SJSA1 (cell line): ENCODE data around the gene MAPK10. TPM values are rescaled to one million over a fixed set of nuclear protein-coding genes. Genes with fewer than 3 reads are reported as not detected.

ENCODE experiments used
- DNase-seq, 2 experiments: peaks; one replicate each; pipeline ENCODE4 v3.0.0-alpha.2; 2015 to 2020; ENCODE audit warnings: low spot score in 2 of 2, low read depth in 1 of 2
- H3K27ac ChIP-seq: fragments of 250-450 bp; sonication (Bioruptor Pico); 2 replicates; pipeline ENCODE4 v1.5.1; 2020; ENCODE audit warnings: mild to moderate bottlenecking, moderate library complexity
- H3K27me3 ChIP-seq: fragments of 250-450 bp; sonication (Bioruptor Pico); replicated peaks from 2 replicates; pipeline ENCODE4 v1.5.1; 2020; ENCODE audit warnings: mild to moderate bottlenecking, moderate library complexity
- H3K36me3 ChIP-seq: fragments of 250-450 bp; sonication (Bioruptor Pico); 2 replicates; pipeline ENCODE4 v1.5.1; 2020; ENCODE audit warnings: mild to moderate bottlenecking
- H3K4me1 ChIP-seq: fragments of 250-450 bp; sonication (Bioruptor Pico); replicated peaks from 2 replicates; pipeline ENCODE4 v1.6.1; 2021; ENCODE audit warnings: mild to moderate bottlenecking
- H3K4me3 ChIP-seq: fragments of 250-450 bp; sonication (Bioruptor Pico); 2 replicates; pipeline ENCODE4 v1.5.1; 2020; ENCODE audit warnings: mild to moderate bottlenecking
- H3K9me3 ChIP-seq: fragments of 250-450 bp; sonication (Bioruptor Pico); replicated peaks from 2 replicates; pipeline ENCODE4 v1.5.1; 2020; ENCODE audit warnings: mild to moderate bottlenecking
- total RNA-seq: library from RNA; depleted of rRNA; stranded (reverse); fragments of >200 nt; shearing (Covaris generic); gene quantifications from 2 replicates; pipeline ENCODE4 v1.2.3, GENCODE V29; 2014; rRNA removed

The MAPK10 gene
- total RNA-seq: 18.6 and 24.7 TPM in 2 replicates

- no peaks in the 10 kb centered on the region for H3K9me3 ChIP-seq
- no peaks in the 10 kb centered on the region for H3K36me3 ChIP-seq
- peak in 1 of 2 experiments; percentile 5 for DNase-seq
- no peak within 1 kb of the TSS for H3K4me3 ChIP-seq
- no peaks in the 10 kb centered on the region for H3K27me3 ChIP-seq
- no peaks in the 10 kb centered on the region; the same call in 1 of the 2 replicates for H3K4me1 ChIP-seq
- no peak within 1 kb of the TSS for H3K27ac ChIP-seq
These were observed at the start of gene MAPK10 for GRCh38 chr4:86359944-86360478. Gene MAPK10 (minus strand): TSS chr4:86360053.

DNA sequence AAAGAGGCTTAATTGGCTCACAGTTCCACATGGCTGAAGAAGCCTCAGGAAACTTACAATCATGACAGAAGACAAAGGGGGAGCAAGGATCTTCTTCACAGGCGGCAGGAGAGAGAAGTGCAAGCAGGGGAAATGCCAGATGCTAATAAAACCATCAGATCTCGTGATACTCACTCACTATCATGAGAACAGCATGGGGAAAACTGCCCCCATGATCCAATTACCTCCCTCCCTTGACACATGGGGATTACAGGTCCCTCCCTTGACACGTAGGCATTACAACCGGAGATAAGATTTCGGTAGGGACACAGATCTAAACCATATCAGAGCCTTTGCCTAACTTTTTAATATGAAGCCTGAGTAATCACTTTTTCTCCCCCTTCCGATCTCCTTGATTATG is 43.7 kb upstream of the MAPK10 start:
- H3K4me3 ChIP-seq: no peak overlapping the region
- no peaks in the 10 kb centered on the region for H3K4me1 ChIP-seq
- H3K27me3 ChIP-seq: no peaks in the 10 kb centered on the region
- no peak overlapping the region for H3K27ac ChIP-seq
- H3K9me3 ChIP-seq: no peaks in the 10 kb centered on the region
- H3K36me3 ChIP-seq: no peaks in the 10 kb centered on the region
- no peak for DNase-seq

- H3K27me3 ChIP-seq: no peaks in the 10 kb centered on the region
- no peak for DNase-seq
These were observed 42.0 kb upstream of the MAPK10 start for GRCh38 chr4:86401826-86402225.

GRCh38 chr4:86400216-86400615 is 40.4 kb upstream of the MAPK10 start:
- DNase-seq: no peak
- H3K9me3 ChIP-seq: no peaks in the 10 kb centered on the region
- H3K4me1 ChIP-seq: no peaks in the 10 kb centered on the region
- no peaks in the 10 kb centered on the region for H3K36me3 ChIP-seq
- H3K27me3 ChIP-seq: no peaks in the 10 kb centered on the region
- no peak overlapping the region for H3K27ac ChIP-seq
- H3K4me3 ChIP-seq: no peak overlapping the region

More at GRCh38 chr4:86401826-86402225, 42.0 kb upstream of the MAPK10 start:
- H3K9me3 ChIP-seq: no peaks in the 10 kb centered on the region
- H3K27ac ChIP-seq: no peak overlapping the region
- H3K4me3 ChIP-seq: no peak overlapping the region
- no peaks in the 10 kb centered on the region for H3K36me3 ChIP-seq
- no peaks in the 10 kb centered on the region for H3K4me1 ChIP-seq

GRCh38 chr4:86398187-86398586 is 38.3 kb upstream of the MAPK10 start:
- no peak overlapping the region for H3K4me3 ChIP-seq
- H3K9me3 ChIP-seq: no peaks in the 10 kb centered on the region
- no peaks in the 10 kb centered on the region for H3K4me1 ChIP-seq
- H3K27me3 ChIP-seq: no peaks in the 10 kb centered on the region
- no peak overlapping the region for H3K27ac ChIP-seq
- no peak for DNase-seq
- no peaks in the 10 kb centered on the region for H3K36me3 ChIP-seq

DNA sequence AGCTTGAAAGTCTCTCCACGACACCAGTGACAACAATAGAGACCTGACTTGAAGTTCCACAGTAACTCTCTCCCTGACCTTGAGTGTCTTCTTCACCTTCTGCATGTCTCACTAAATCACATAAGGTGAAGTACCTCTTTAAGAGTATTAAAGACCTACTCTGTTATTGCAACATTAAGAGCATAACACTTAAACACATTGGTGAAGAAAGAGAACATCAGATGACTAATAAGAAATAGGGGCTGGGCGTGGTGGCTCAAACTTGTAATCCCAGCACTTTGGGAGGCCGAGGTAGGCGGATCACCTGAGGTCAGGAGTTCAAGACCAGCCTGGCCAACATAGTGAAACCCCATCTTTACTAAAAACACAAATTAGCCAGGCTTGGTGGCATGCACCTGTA is 33.9 kb upstream of the MAPK10 start:
- Histone ChIP-seq H3K9me3 (no peaks in the 10 kb centered on the region), H3K27me3 (no peaks in the 10 kb centered on the region), H3K27ac (no peak overlapping the region), H3K4me1 (no peaks in the 10 kb centered on the region), H3K4me3 (no peak overlapping the region), H3K36me3 (no peaks in the 10 kb centered on the region)
- DNase-seq: no peak

DNA sequence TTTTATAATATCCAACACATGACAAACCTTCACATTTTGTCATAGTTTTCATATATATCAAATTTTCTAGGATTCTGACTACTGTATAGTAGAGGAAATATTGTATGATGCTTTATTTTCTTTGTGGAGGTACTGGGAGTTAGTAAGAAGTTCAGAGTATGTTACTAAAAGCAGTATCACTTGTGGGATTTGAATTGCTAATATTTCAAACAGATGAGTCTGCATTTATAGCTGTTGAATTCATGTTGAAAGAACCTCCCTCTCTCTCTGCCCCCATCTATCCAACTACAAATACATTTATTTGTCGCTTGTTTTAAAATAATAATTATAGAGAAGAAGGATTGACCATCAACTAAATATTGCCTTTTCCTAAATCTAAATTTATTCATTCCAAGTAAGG is 29.8 kb upstream of the MAPK10 start:
- no peak for DNase-seq
- Histone ChIP-seq H3K36me3 (no peaks in the 10 kb centered on the region), H3K27me3 (no peaks in the 10 kb centered on the region), H3K9me3 (no peaks in the 10 kb centered on the region), H3K4me1 (no peaks in the 10 kb centered on the region), H3K4me3 (no peak overlapping the region), H3K27ac (no peak overlapping the region)

DNA sequence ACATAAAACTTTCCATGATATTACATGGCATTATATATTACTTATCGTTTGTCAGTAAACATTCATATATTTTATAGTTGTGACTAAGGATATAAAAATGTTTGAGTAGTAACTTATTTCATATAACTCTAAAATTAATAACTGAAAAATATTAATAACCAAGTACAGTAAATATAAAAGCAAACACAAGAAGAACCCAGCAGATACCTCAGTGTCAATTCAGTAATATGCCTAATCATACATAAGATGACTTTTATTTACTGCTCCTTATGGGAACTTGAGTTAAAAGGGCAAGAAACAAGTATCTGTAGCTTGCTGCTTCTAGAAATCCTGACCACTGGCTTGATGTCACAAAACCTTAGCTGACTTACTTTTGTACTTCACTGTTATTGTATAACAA is 28.4 kb upstream of the MAPK10 start:
- DNase-seq: no peak

DNA sequence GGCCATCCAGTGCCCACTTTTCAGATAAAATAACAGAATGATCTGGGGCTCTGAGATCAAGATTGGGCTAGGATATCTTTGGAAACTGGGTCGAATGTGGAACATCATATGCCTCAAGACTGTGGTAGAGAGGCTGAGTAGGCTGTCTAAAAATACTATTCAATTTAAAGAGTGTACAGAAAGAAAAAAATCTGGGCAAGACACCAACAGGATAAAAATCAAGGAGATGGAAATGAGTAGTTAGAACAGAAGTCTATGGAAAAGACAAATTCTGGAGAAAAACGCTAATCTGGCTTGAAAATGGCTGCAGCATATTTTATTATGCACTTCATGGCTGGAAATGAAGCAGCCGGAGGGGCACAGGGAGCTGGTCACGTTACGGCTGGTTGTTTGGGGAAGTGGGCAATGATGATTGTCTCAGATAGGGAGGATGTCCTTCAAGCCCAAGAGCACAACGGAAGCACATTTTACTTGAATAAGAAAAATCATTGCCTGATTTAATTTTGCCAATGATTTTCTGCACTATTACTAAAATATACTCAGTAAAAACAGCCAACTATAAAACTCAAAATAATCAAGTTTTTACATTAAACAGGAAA is 27.1 kb upstream of the MAPK10 start:
- H3K27me3 ChIP-seq: no peaks in the 10 kb centered on the region
- no peaks in the 10 kb centered on the region for H3K9me3 ChIP-seq
- no peak for DNase-seq
- H3K36me3 ChIP-seq: no peaks in the 10 kb centered on the region
- H3K4me1 ChIP-seq: no peaks in the 10 kb centered on the region
- H3K27ac ChIP-seq: no peak overlapping the region
- no peak overlapping the region for H3K4me3 ChIP-seq

More for the DNA sequence above, 28.4 kb upstream of the MAPK10 start:
- Histone ChIP-seq H3K4me3 (no peak overlapping the region), H3K4me1 (no peaks in the 10 kb centered on the region), H3K9me3 (no peaks in the 10 kb centered on the region), H3K36me3 (no peaks in the 10 kb centered on the region), H3K27ac (no peak overlapping the region), H3K27me3 (no peaks in the 10 kb centered on the region)

DNA sequence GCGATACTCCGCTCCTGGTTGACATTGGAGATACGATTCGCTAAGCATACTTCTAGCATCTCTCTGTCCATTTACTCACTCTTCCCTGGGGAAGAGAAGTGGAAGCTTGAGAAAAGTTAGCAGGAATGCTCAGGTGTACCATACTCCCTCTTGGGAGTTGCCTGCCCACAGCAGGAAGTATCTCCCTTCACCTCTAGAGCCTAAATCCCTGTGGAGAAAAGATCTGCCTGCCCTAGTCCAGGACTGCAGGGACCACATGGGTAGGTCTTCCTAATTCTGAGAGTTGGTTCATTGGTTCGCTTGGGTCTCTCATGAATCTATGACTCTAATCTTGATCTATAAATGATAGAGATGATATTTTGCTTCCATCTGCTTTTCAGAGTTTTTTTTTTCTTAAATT is 26.3 kb upstream of the MAPK10 start:
- no peaks in the 10 kb centered on the region for H3K36me3 ChIP-seq
- H3K4me3 ChIP-seq: no peak overlapping the region
- H3K27ac ChIP-seq: no peak overlapping the region
- no peaks in the 10 kb centered on the region for H3K27me3 ChIP-seq
- DNase-seq: no peak
- no peaks in the 10 kb centered on the region for H3K9me3 ChIP-seq
- H3K4me1 ChIP-seq: no peaks in the 10 kb centered on the region

- H3K4me3 ChIP-seq: no peak overlapping the region
- no peaks in the 10 kb centered on the region for H3K36me3 ChIP-seq
- no peaks in the 10 kb centered on the region for H3K27me3 ChIP-seq
- DNase-seq: no peak
- no peaks in the 10 kb centered on the region for H3K9me3 ChIP-seq
- H3K27ac ChIP-seq: no peak overlapping the region
- H3K4me1 ChIP-seq: no peaks in the 10 kb centered on the region
These were observed 21.6 kb upstream of the MAPK10 start for GRCh38 chr4:86381431-86381830.

GRCh38 chr4:86380181-86380724 is 20.4 kb upstream of the MAPK10 start:
- H3K9me3 ChIP-seq: no peaks in the 10 kb centered on the region
- no peak overlapping the region for H3K27ac ChIP-seq
- H3K4me1 ChIP-seq: no peaks in the 10 kb centered on the region
- no peaks in the 10 kb centered on the region for H3K36me3 ChIP-seq
- H3K27me3 ChIP-seq: no peaks in the 10 kb centered on the region
- no peak for DNase-seq
- H3K4me3 ChIP-seq: no peak overlapping the region

GRCh38 chr4:86376850-86377249 is 17.0 kb upstream of the MAPK10 start:
- peaks cover 3% of the 10 kb centered on the region; the same call in 1 of the 2 replicates for H3K9me3 ChIP-seq
- no peaks in the 10 kb centered on the region for H3K36me3 ChIP-seq
- H3K27ac ChIP-seq: no peak overlapping the region
- no peak overlapping the region for H3K4me3 ChIP-seq
- H3K4me1 ChIP-seq: no peaks in the 10 kb centered on the region
- H3K27me3 ChIP-seq: no peaks in the 10 kb centered on the region
- DNase-seq: peak in 1 of 2 experiments; percentile 13

DNA sequence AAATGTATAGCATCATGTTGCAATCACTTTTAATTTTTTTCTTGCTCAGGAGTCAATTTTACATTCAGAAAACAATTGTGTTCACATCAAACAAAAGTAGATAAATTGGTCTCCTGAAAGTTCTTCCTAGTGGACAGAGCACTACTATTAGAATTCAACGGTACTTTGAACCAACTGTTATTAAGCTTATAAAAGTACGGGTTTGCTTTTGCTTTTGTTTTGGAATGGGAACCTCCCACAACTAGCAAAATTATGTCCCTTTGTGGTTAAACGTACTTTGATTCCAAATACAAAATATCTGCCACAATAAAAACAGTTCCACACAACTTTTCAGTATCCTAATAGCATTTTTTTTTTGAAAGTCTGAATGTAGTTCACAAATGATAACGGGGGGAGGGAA is 8.6 kb upstream of the MAPK10 start:
- H3K4me1 ChIP-seq: no peaks in the 10 kb centered on the region
- H3K4me3 ChIP-seq: no peak overlapping the region
- no peak overlapping the region for H3K27ac ChIP-seq
- H3K9me3 ChIP-seq: peaks cover 3% of the 10 kb centered on the region; the same call in 1 of the 2 replicates
- H3K36me3 ChIP-seq: no peaks in the 10 kb centered on the region
- DNase-seq: no peak
- H3K27me3 ChIP-seq: no peaks in the 10 kb centered on the region
